ENCODE measurements around the gene GPANK1. TPM values are rescaled to one million over a fixed set of nuclear protein-coding genes. Genes with fewer than 3 reads are reported as not detected.

GPANK1 gene
- total and polyA plus RNA-seq, 2 of the 13 experiments (the other 11 are each of a cell fraction or from before 2014, with no cell fraction given) = 15.4 to 22.8 TPM

DNA sequence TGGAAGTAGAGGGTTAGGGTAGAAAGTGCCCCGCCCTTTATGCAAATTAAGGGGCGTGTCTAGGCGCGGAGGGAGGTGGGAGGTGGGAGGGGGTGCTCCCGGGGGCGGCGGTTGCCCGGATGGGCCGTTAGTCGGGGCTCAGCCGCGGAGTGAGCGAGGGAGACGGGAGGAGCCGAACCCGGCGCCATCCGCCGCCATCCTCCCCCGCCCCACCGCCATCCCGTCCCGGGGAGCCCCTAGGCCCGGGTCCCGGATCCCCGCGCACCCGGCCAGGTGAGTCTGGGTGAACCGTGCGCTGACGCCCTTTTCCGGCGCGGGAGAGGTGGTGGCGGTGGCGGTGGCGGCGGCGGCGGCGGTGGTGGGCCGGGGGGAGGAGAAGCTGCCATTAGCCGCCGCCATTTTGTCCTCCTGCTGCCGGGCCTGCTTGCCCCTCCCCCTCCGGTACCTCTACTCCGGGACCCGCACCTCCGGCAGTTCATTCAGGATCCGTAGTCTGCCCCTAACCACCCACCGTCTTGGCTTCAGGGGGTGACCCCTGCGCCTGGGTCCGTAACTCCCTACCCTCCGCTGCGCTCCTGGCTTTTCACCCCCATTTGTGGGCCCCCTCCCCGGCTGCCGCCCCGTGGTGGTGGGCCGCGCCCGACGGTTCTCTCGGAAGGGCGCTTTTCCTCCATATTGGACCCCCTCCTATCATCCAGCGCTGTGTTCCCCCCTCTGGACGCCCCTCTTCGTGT, 44.0 kb downstream of the GPANK1 start, which contains the start of gene PRRC2A (continued):
- TF ChIP-seq STAG1 (CRISPR knock-in tag; IDR thresholded peaks at IDR 0.05) = no peak
- TF ChIP-seq, protein P1, sequence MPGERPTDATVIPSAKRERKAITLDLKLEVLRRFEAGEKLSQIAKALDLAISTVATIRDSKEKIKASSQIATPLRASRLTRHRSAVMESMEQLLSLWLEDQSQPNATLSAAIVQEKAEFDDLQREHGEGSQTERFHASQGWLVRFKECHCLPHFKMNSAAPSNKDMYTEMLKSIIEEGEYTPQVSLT (CRISPR knock-in tag; IDR thresholded peaks at IDR 0.05; ENCODE audit: borderline replicate concordance, low read depth) = peak; percentile 86; the same call in 1 of the 2 replicates
- 0 out of 2 replicates have a peak, but pooled peaks have one; percentile 1 for TF ChIP-seq ATF6 (CRISPR knock-in tag; conservative IDR thresholded peaks at IDR 0.05)
- peak; percentile 73 for TF ChIP-seq MYC (CRISPR knock-in tag; IDR thresholded peaks at IDR 0.05; ENCODE audit: borderline replicate concordance)
- 0 out of 2 replicates have a peak, but pooled peaks have one; percentile 32 for TF ChIP-seq ZNF713 (CRISPR knock-in tag; IDR thresholded peaks at IDR 0.05)
- no peak for TF ChIP-seq MAFG (CRISPR knock-in tag; IDR thresholded peaks at IDR 0.05)
- no peak for TF ChIP-seq NFATC3 (CRISPR knock-in tag; IDR thresholded peaks at IDR 0.05)
- no peak for TF ChIP-seq FOXK2 (IDR thresholded peaks at IDR 0.05)
- TF ChIP-seq TARDBP (CRISPR knock-in tag; IDR thresholded peaks at IDR 0.05) = no peak; the same call in 1 of the 2 replicates
- peak; percentile 76; the same call in 1 of the 2 replicates for TF ChIP-seq ZBTB4 (CRISPR knock-in tag; IDR thresholded peaks at IDR 0.05; ENCODE audit: borderline replicate concordance)
- TF ChIP-seq TGIF2 (CRISPR knock-in tag; IDR thresholded peaks at IDR 0.05) = peak; percentile 81
- TF ChIP-seq FOXO1 (CRISPR knock-in tag; IDR thresholded peaks at IDR 0.05) = no peak; the same call in 1 of the 2 replicates
- TF ChIP-seq NR2F6 (IDR thresholded peaks at IDR 0.05) = no peak
- no peak for TF ChIP-seq NR2F6 (CRISPR knock-in tag; IDR thresholded peaks at IDR 0.05)
- no peak; the same call in 1 of the 2 replicates for TF ChIP-seq CCDC6 (CRISPR knock-in tag; IDR thresholded peaks at IDR 0.05)
- peak; percentile 83 for TF ChIP-seq HBP1 (CRISPR knock-in tag; IDR thresholded peaks at IDR 0.05; ENCODE audit: low read depth)
- no peak; the same call in 1 of the 2 replicates for TF ChIP-seq ZNF816 (CRISPR knock-in tag; IDR thresholded peaks at IDR 0.05; ENCODE audit: borderline replicate concordance)
- no peak; a peak in 1 of 4 replicates for TF ChIP-seq ATF4 (CRISPR knock-in tag; IDR thresholded peaks at IDR 0.05)
- TF ChIP-seq ZNF770 (CRISPR knock-in tag; IDR thresholded peaks at IDR 0.05) = no peak; the same call in 1 of the 2 replicates

Measured in HepG2 (cell line).